ENCODE measurements around the gene ADAMTS4.

The ADAMTS4 gene

DNA sequence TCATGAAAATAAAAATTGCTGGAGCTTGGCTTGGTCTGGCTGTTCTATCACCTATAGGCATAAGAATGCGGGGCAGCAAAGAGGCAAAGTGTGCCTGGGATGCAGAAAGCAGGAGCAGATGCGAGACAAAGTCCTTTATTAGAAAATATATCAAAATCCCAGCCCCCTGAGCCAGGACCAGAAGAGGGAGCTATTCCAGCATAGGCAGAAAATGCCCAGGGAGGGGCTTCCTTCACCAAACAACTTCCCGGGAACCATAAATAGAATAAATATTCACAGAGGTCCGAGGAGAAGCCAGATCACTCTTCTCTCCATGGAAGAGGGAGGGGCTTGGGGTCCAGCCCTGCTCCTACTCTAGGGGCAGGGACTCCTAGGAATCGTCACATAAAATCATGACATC, 27.7 kb downstream of the ADAMTS4 start:
- no peak for DNase-seq

DNA sequence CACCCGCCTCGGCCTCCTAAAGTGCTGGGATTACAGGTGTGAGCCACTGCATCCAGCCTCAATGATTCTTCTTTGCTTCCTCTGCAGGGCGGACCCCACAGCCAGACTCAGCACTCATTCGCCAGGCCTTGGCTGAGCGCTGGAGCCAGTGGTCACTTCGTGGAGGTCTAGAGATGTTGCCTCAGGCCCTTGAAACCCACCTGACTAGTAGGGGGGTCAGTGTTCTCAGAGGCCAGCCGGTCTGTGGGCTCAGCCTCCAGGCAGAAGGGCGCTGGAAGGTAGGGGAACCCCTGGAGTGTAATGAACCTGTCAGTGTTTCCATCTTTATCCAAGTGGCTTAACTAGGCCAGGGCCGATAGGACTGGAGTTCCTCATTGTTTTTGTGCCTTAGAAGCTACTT, 29.9 kb downstream of the ADAMTS4 start:
- no peak for DNase-seq

- DNase-seq = no peak
Measured at GRCh38 chr1:161166669-161167548, 31.9 kb downstream of the ADAMTS4 start.

DNA sequence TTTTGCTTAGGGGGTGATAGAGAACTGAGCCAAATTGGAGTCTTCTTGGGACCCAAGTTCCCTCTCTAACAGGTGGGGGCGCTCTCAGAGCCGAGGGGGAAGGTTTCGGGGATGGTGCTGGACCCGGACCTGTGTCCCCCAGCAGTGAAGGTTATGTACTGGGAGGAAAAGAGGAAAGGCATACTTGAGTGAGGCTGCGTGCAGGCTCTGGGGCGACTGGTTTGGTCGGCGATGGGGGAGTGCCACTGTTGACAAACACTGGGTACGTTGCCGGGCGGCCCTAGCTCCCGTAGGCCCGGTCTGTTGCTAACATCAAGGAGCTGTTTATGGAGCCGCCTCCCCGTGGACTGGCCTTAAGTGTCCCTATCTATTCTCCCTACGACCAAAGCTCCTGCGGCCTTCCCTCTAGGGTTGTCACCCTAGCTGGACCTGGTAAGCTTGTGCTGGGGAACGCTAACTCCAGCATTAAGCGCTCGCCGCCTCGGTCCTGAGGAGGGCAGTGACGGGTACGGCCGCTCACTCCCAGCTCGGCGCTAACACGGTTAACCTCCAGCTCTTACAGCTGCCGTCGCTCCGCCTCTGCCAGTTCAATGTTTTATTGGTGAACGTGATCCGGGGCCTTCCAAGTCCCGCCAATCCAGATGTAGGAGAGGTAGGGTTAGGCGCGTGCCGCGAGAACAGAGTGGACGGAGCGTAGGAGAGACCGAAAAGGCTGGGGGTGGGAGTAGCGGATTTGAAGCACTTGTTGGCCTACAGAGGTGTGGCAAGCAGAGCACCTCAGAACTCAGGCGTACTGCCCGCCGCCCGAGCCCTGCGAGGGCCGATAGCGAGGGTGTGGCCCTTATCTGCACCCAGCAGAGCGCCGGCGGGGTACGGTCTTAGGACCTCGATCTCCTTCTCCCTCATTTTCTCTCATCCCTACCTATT, 32.8 kb downstream of the ADAMTS4 start, which contains the start of gene PPOX:
PPOX (plus strand) TSS at position 685 of the 927 bp plus-strand sequence. CDS start 422 bp downstream, outside the sequence.
- DNase-seq = peak; percentile 98

- no peak for DNase-seq
Measured at GRCh38 chr1:161164901-161165610, 33.8 kb downstream of the ADAMTS4 start.

GRCh38 chr1:161163793-161164192, 35.1 kb downstream of the ADAMTS4 start:
- no peak for DNase-seq

- no peak for DNase-seq
Measured at GRCh38 chr1:161162806-161163205, 36.0 kb downstream of the ADAMTS4 start.

DNA sequence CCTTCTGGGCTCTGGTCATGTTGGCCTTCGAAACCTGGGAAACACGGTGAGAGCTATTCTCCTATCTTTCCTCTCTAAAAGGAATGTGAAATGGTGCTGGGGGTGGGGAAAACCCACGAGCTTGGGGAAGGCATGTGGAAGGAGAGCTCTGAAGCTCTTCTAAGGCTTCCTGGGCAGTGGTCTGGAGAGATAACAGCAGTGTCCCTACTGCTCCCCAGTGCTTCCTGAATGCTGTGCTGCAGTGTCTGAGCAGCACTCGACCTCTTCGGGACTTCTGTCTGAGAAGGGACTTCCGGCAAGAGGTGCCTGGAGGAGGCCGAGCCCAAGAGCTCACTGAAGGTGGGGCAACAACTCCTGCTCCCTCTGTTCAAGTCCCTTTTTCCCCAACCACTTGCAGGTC, 36.8 kb downstream of the ADAMTS4 start:
- no peak for DNase-seq

DNA sequence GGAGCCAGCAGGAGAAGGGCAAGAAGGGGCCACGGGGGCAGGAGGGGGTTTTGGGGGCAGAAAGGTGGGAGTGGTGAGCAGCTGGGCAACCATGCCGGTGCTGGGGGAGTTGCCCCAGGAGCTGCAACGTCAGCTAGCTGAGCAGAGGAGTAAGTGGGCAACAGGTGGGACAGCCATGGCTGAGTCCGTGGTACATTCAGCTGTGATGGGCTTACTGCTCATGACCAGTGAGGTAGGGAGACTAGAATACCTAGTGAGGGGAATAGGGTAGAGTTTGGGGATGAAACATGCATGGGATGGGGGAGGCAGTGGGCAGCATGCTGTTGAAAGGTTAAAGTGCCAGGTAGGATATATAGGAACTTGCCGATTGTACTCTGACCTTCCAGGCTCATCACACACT, 37.2 kb downstream of the ADAMTS4 start:
- no peak for DNase-seq

DNA sequence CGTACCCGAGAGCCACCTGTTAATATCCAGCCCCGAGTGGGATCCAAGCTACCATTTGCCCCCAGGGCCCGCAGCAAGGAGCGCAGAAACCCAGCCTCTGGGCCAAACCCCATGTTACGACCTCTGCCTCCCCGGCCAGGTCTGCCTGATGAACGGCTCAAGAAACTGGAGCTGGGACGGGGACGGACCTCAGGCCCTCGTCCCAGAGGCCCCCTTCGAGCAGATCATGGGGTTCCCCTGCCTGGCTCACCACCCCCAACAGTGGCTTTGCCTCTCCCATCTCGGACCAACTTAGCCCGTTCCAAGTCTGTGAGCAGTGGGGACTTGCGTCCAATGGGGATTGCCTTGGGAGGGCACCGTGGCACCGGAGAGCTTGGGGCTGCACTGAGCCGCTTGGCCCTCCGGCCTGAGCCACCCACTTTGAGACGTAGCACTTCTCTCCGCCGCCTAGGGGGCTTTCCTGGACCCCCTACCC, 38.1 kb downstream of the ADAMTS4 start:
- DNase-seq = no peak

DNA sequence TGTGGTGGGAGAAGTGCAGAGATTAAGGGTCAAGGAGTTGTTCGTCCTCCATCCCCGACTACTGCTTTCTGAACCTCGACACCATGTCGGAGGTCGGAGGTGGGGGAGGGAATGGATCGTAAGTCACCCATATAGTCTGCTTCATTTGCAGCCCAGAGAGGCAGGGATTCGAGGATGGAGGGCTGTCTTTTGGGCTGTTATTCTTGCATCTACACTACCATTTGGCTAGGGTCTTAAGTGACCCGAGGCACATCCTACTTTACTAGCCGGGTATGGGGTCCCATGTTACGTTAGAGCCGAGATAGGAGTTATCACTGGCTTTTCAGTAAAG, 39.0 kb downstream of the ADAMTS4 start:
- no peak for DNase-seq

DNA sequence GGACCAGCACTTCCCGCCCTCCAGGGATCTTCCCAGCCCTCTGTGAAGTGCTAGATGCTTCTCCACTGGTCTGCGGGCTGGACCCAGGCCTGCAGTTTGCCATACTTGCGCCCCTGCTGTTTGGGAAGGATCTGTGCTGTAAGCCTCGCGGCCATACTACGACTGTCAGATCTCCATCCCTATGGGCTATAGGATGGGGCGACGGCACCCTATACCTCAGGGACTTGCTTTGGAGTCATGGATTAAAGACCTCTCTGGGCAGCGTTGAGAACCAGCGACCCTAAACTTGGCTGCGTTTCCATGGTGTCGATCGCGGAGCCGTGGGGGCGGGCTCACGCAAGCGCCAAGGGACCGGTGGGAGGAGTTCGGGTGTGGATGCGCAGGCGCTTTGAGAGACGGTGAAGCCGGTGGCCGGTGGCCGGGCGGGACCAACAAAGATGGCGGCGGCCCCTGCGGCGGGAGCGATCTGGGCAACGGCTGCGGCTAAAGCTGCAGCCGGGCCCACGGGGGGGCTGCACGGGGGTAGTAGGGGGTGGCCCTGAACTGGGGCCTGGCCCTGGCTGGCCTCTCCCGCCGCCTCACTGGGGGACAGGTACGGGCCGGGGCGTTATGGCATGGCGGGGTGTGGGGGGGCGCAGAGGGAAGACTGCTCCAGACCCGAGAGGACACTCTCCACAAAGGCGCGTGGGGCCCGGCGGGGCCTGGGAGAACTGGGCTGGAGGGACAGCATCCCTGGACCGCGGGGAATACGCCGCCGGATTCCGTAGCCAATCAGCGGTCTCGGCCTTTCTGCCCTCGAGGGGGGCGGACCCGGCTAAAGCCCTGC, 39.6 kb downstream of the ADAMTS4 start, which contains the start of gene USP21:
USP21 (plus strand) TSS at position 414 of the 826 bp plus-strand sequence. CDS start 1,141 bp downstream, outside the sequence.
- peak; percentile 94 for DNase-seq

- DNase-seq = no peak
Measured at GRCh38 chr1:161158316-161159010, 40.4 kb downstream of the ADAMTS4 start.

GRCh38 chr1:161157867-161158266, 41.0 kb downstream of the ADAMTS4 start:
- no peak for DNase-seq

- DNase-seq = peak; percentile 91
Measured at GRCh38 chr1:161153682-161154337, 45.0 kb downstream of the ADAMTS4 start, which contains the start of gene UFC1. Gene UFC1 (plus strand): TSS chr1:161153978. CDS start chr1:161153998, 20 bp downstream.

- no peak for DNase-seq
Measured at GRCh38 chr1:161153176-161153575, 45.7 kb downstream of the ADAMTS4 start.

- DNase-seq = no peak
Measured at GRCh38 chr1:161145832-161146231, 53.0 kb downstream of the ADAMTS4 start.

DNA sequence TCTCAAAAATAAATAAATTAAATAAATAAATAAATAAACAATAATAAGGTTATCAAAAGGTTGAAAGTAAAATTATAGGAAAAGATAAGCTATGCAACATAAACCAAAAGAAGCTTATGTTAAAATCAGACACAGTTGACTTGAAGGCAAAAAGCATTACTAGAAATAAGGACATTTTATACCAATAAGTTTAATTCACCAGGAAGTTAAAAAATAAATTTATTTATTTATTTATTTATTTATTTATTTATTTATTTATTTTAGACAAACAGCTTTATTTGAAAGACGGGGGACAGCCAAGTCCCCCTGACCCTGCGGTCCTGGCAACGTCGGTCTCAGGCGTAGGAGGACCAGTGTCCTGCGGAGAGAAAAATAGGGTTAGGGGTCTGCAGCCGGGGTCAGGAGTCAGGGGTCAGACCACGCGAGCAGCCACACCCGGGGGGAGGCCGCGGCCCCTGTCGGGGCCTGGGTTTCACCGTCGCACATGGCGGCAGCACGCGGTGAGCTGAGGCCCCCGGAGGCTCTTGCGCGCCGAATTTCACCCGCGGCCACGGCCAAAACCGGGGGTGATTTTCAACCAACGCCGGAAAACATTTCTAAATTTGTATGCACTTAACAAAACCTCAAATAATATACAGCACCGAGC, 58.0 kb downstream of the ADAMTS4 start:
- no peak for DNase-seq

DNA sequence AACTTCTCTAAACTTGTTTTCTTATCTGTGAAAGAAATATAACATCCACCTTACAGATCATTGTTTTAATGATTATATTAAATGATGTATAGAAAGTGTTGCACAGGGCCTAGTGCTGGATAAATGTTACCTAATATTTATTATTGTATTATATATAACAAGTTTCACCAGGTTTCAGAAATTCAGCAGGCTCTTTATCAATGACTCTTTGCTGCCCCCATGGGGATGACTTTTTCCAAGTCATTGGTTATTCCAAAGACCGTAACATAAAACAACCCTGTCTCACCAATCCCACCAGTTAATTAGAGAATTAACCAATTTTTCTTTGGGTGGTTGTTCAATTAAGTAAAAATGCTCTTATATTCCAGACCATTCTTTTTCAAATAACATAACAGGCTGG, 59.1 kb downstream of the ADAMTS4 start:
- peak; percentile 37 for DNase-seq

DNA sequence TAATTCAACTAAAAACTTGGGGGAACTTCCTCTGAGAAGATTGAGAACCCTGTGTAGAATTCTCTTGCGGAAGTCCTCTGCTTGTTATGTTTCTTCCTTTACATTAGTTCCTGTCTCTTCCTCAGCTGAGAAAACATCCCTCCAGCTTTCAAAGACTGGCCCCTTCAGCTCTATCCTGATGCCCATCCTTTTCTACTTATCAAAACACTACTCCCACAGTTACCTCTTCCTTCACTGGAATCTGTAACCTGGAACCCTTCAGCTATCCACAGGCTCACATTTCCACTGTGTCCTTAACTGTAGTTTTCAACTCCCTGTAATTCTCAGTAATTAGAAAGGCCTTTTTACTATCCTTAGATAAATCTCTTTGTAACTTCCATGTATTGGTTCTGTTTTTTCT, 60.4 kb downstream of the ADAMTS4 start:
- DNase-seq = no peak
